NCI-H82 treated with DMSO at 0.1 percent for 48 hours (cell line): ENCODE data around the gene CTSA.

Experiments
- DNase-seq: peaks from one replicate; lab custom pipeline; 2025; ENCODE audit not compliant: unreplicated experiment; lab: John Stamatoyannopoulos, UW

The CTSA gene

GRCh38 chr20:45890985-45891983, at the start of gene CTSA, which contains the start of gene NEURL2:
Gene CTSA, plus strand, starts transcription at chr20:45891335. Its CDS starts 234 bp downstream, at chr20:45891569.
Gene NEURL2, minus strand, starts transcription at chr20:45891208. Its CDS starts 217 bp downstream, at chr20:45890991.
- DNase-seq: peak; percentile 72

- DNase-seq: no peak
Observed at GRCh38 chr20:45841407-45842129, 49.6 kb upstream of the CTSA start.

GRCh38 chr20:45842169-45842812, 48.8 kb upstream of the CTSA start:
- no peak for DNase-seq

- no peak for DNase-seq
Observed at GRCh38 chr20:45843506-45843905, 47.6 kb upstream of the CTSA start.

- DNase-seq: no peak
Observed at GRCh38 chr20:45845452-45845851, 45.7 kb upstream of the CTSA start.

- no peak for DNase-seq
Observed at GRCh38 chr20:45848421-45848820, 42.7 kb upstream of the CTSA start.

GRCh38 chr20:45848969-45849582, 42.1 kb upstream of the CTSA start:
- DNase-seq: no peak

GRCh38 chr20:45850238-45850637, 40.9 kb upstream of the CTSA start:
- no peak for DNase-seq

GRCh38 chr20:45850926-45851325, 40.2 kb upstream of the CTSA start:
- no peak for DNase-seq

GRCh38 chr20:45851501-45851900, 39.6 kb upstream of the CTSA start:
- DNase-seq: no peak

- no peak for DNase-seq
Observed at GRCh38 chr20:45852326-45852725, 38.8 kb upstream of the CTSA start.

- DNase-seq: no peak
Observed at GRCh38 chr20:45853484-45853883, 37.7 kb upstream of the CTSA start.

- DNase-seq: peak; percentile 100
Observed at GRCh38 chr20:45857114-45857881, 33.8 kb upstream of the CTSA start, which contains the start of the genes ACOT8 and ZSWIM3. Gene ACOT8, minus strand, starts transcription at chr20:45857392. Its CDS starts 77 bp downstream, at chr20:45857315. Gene ZSWIM3, plus strand, starts transcription at chr20:45857614. Its CDS starts 212 bp downstream, at chr20:45857826.

- no peak for DNase-seq
Observed at GRCh38 chr20:45857882-45858216, 33.3 kb upstream of the CTSA start.

- DNase-seq: no peak
Observed at GRCh38 chr20:45859916-45860315, 31.2 kb upstream of the CTSA start.

- DNase-seq: peak; percentile 98
Observed at GRCh38 chr20:45860560-45861220, 30.4 kb upstream of the CTSA start.

- peak; percentile 60 for DNase-seq
Observed at GRCh38 chr20:45861221-45862075, 29.7 kb upstream of the CTSA start.
